CD4-positive, alpha-beta T cell treated with Interferon alpha-2 for 1 hour (primary cell): Measurements from ENCODE around the gene VOPP1.
A peak's percentile ranks its signal among the peaks of the same experiment; 100 is the strongest.
"Not testable (repeated sequence)": the region's sequence is repeated elsewhere in the genome, so short reads cannot be mapped to it uniquely, and the experiment has no call there.

Source experiments
- DNase-seq, 2 donors: peaks; one replicate each; pipeline ENCODE4 v3.0.0-alpha.2; 2020 to 2022

VOPP1 gene

GRCh38 chr7:55527307-55527706, 45.0 kb downstream of the VOPP1 start:
- DNase-seq, result no peak

- DNase-seq, result peak in 1 of 2 donors; percentile 36
Measured at GRCh38 chr7:55526770-55527169, 45.5 kb downstream of the VOPP1 start.

- DNase-seq, result no peak
Measured at GRCh38 chr7:55526329-55526728, 46.0 kb downstream of the VOPP1 start.

- no peak for DNase-seq
Measured at GRCh38 chr7:55524558-55525310, 47.6 kb downstream of the VOPP1 start.

- no peak for DNase-seq
Measured at GRCh38 chr7:55523366-55523765, 48.9 kb downstream of the VOPP1 start.

- DNase-seq, result no peak
Measured at GRCh38 chr7:55521917-55522902, 50.1 kb downstream of the VOPP1 start.

GRCh38 chr7:55521512-55521911, 50.8 kb downstream of the VOPP1 start:
- DNase-seq, result no peak

- no peak for DNase-seq
Measured at GRCh38 chr7:55520426-55521140, 51.7 kb downstream of the VOPP1 start.

GRCh38 chr7:55518836-55519235, 53.5 kb downstream of the VOPP1 start:
- no peak for DNase-seq

- no peak for DNase-seq
Measured at GRCh38 chr7:55517936-55518689, 54.2 kb downstream of the VOPP1 start.

- DNase-seq, result no peak
Measured at GRCh38 chr7:55517191-55517633, 55.1 kb downstream of the VOPP1 start.

GRCh38 chr7:55516409-55516808, 55.9 kb downstream of the VOPP1 start:
- no peak for DNase-seq

- no peak for DNase-seq
Measured at GRCh38 chr7:55515569-55516279, 56.6 kb downstream of the VOPP1 start.

- DNase-seq, result no peak
Measured at GRCh38 chr7:55514546-55515265, 57.6 kb downstream of the VOPP1 start.

GRCh38 chr7:55513868-55514267, 58.4 kb downstream of the VOPP1 start:
- DNase-seq, result no peak

GRCh38 chr7:55512635-55513191, 59.6 kb downstream of the VOPP1 start:
- no peak for DNase-seq

- DNase-seq, result no peak
Measured at GRCh38 chr7:55510621-55511020, 61.7 kb downstream of the VOPP1 start.

- not testable (repeated sequence) for DNase-seq
Measured at GRCh38 chr7:55510206-55510605, 62.1 kb downstream of the VOPP1 start.

GRCh38 chr7:55509322-55509721, 63.0 kb downstream of the VOPP1 start:
- DNase-seq, result peak in 1 of 2 donors; percentile 27

- no peak for DNase-seq
Measured at GRCh38 chr7:55508221-55509011, 63.9 kb downstream of the VOPP1 start.
